HepG2 (cell line): Measurements from ENCODE around the gene TNFRSF11A. TPM values are rescaled to one million over a fixed set of nuclear protein-coding genes. Genes with fewer than 3 reads are reported as not detected.
A peak's percentile ranks its signal among the peaks of the same experiment; 100 is the strongest.

Experiments
- CSRNP1 ChIP-seq: sonication (generic); formaldehyde crosslinking; IDR thresholded peaks from 2 replicates; pipeline ENCODE4 v1.8.1; 2023; ENCODE audit warnings: mild to moderate bottlenecking, missing genetic modification reagents
- ESRRA ChIP-seq: sonication (generic); formaldehyde crosslinking; IDR thresholded peaks from 2 replicates; pipeline ENCODE4 v1.5.1; 2020; ENCODE audit warnings: mild to moderate bottlenecking, low read depth, missing genetic modification reagents
- GFI1 ChIP-seq: sonication (generic); formaldehyde crosslinking; IDR thresholded peaks from 2 replicates; pipeline ENCODE4 v1.5.0; 2020; ENCODE audit warnings: missing genetic modification reagents, mild to moderate bottlenecking, borderline replicate concordance
- NFE2L1 ChIP-seq: sonication (generic); formaldehyde crosslinking; IDR thresholded peaks from 2 replicates; pipeline ENCODE4 v1.4.0; 2020; ENCODE audit warnings: missing genetic modification reagents, mild to moderate bottlenecking, borderline replicate concordance
- PAWR ChIP-seq: sonication (generic); formaldehyde crosslinking; IDR thresholded peaks from 2 replicates; pipeline ENCODE4 v1.4.0; 2020; ENCODE audit warnings: missing genetic modification reagents, mild to moderate bottlenecking, borderline replicate concordance
- RBFOX2 ChIP-seq: fragments of 200-400 bp; formaldehyde crosslinking; IDR thresholded peaks from 2 replicates; pipeline ENCODE4 v1.6.1; 2017; ENCODE audit warnings: low read depth, mild to moderate bottlenecking, low read length
- SIX1 ChIP-seq: sonication (generic); formaldehyde crosslinking; IDR thresholded peaks from 2 replicates; pipeline ENCODE4 v1.4.0; 2020; ENCODE audit warnings: missing genetic modification reagents, borderline replicate concordance
- SOX13 ChIP-seq, 3 experiments: fragments of 450-650 bp in 1 of 3; sonication (generic) in 1 of 3; formaldehyde crosslinking in 1 of 3; IDR thresholded peaks in 2 of 3; conservative IDR thresholded peaks in 1 of 3; 2 replicates each; pipeline versions ENCODE4 v1.5.0 to v1.6.1; 2016 to 2020; ENCODE audit warnings: antibody characterized with exemption in 1 of 3, mild to moderate bottlenecking in 1 of 3, missing compliant biosample characterization in 1 of 3, missing genetic modification reagents in 1 of 3, moderate library complexity in 1 of 3
- TOPORS ChIP-seq: sonication (generic); formaldehyde crosslinking; IDR thresholded peaks from 2 replicates; pipeline ENCODE4 v1.8.0; 2023; ENCODE audit warnings: mild to moderate bottlenecking, missing genetic modification reagents
- ZNF33A ChIP-seq: sonication (generic); formaldehyde crosslinking; IDR thresholded peaks from 2 replicates; pipeline ENCODE4 v1.5.1; 2020; ENCODE audit warnings: missing genetic modification reagents, mild to moderate bottlenecking, moderate library complexity, borderline replicate concordance
- ZNF629 ChIP-seq: sonication (generic); formaldehyde crosslinking; conservative IDR thresholded peaks from 2 replicates; pipeline ENCODE4 v1.5.0; 2020; ENCODE audit warnings: missing genetic modification reagents
- ZNF7 ChIP-seq: IDR thresholded peaks from 2 replicates; pipeline ENCODE4 v1.6.1; 2016; ENCODE audit warnings: missing biosample characterization, missing genetic modification reagents
- ZNF724P ChIP-seq: sonication (generic); formaldehyde crosslinking; IDR thresholded peaks from 2 replicates; pipeline ENCODE4 v1.8.0; 2022; ENCODE audit warnings: missing genetic modification reagents, borderline replicate concordance
- ZNF891 ChIP-seq: sonication (generic); formaldehyde crosslinking; IDR thresholded peaks from 2 replicates; pipeline ENCODE4 v1.5.0; 2020; ENCODE audit warnings: mild to moderate bottlenecking, missing genetic modification reagents
- polyA plus RNA-seq, 8 experiments: library from polyadenylated mRNA; depleted of rRNA in 3 of 8; stranded (reverse) in 7 of 8; unstranded in 1 of 8; fragments of >200 nt; fragmentation: Illumina TruSeq in 4 of 8; extraction: Trizol in 4 of 8; gene quantifications; 2 replicates each; pipeline versions ENCODE4 v1.2.1 to v1.2.3, GENCODE V29; 2011 to 2016; ENCODE audit warnings: low read depth in 4 of 8, missing spikeins in 1 of 8, mixed read lengths in 1 of 8; ENCODE audit not compliant: insufficient read depth in 1 of 8
- total RNA-seq, 5 experiments: library from RNA; depleted of rRNA; stranded (reverse); fragments of >200 nt; fragmentation: Illumina TruSeq; extraction: Trizol; gene quantifications; 2 replicates each; pipeline ENCODE4 v1.2.3, GENCODE V29; 2016; ENCODE audit warnings: low read depth in 1 of 5
- TF ChIP-seq, protein P1 (sequence below): sonication (generic); formaldehyde crosslinking; IDR thresholded peaks from 2 replicates; pipeline ENCODE4 v1.5.1; 2020; ENCODE audit warnings: missing genetic modification reagents, mild to moderate bottlenecking, borderline replicate concordance
- TF ChIP-seq, protein P2 (sequence below): sonication (generic); formaldehyde crosslinking; IDR thresholded peaks from 2 replicates; pipeline ENCODE4 v1.4.0; 2020; ENCODE audit warnings: missing genetic modification reagents
- TF ChIP-seq, protein P3 (sequence below): sonication (generic); IDR thresholded peaks from 2 replicates; pipeline ENCODE4 v1.6.1; 2016; ENCODE audit warnings: low read depth, borderline replicate concordance
- TF ChIP-seq, protein P4 (sequence below): IDR thresholded peaks from 2 replicates; pipeline ENCODE4 v1.6.1; 2018; ENCODE audit warnings: missing genetic modification reagents, mild to moderate bottlenecking, missing compliant biosample characterization

TNFRSF11A gene
- total and polyA plus RNA-seq, 2 of the 13 experiments (the other 11 are each of a cell fraction or from before 2014, with no cell fraction given): 4.6 to 6.4 TPM

- TF ChIP-seq, protein P1, sequence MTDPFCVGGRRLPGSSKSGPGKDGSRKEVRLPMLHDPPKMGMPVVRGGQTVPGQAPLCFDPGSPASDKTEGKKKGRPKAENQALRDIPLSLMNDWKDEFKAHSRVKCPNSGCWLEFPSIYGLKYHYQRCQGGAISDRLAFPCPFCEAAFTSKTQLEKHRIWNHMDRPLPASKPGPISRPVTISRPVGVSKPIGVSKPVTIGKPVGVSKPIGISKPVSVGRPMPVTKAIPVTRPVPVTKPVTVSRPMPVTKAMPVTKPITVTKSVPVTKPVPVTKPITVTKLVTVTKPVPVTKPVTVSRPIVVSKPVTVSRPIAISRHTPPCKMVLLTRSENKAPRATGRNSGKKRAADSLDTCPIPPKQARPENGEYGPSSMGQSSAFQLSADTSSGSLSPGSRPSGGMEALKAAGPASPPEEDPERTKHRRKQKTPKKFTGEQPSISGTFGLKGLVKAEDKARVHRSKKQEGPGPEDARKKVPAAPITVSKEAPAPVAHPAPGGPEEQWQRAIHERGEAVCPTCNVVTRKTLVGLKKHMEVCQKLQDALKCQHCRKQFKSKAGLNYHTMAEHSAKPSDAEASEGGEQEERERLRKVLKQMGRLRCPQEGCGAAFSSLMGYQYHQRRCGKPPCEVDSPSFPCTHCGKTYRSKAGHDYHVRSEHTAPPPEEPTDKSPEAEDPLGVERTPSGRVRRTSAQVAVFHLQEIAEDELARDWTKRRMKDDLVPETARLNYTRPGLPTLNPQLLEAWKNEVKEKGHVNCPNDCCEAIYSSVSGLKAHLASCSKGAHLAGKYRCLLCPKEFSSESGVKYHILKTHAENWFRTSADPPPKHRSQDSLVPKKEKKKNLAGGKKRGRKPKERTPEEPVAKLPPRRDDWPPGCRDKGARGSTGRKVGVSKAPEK (CRISPR knock-in tag): no peak
- TF ChIP-seq NFE2L1 (CRISPR knock-in tag): no peak
- TF ChIP-seq ZNF891 (CRISPR knock-in tag): no peak
- TF ChIP-seq RBFOX2: no peak
- TF ChIP-seq ZNF629 (CRISPR knock-in tag): no peak
- TF ChIP-seq, protein P2, sequence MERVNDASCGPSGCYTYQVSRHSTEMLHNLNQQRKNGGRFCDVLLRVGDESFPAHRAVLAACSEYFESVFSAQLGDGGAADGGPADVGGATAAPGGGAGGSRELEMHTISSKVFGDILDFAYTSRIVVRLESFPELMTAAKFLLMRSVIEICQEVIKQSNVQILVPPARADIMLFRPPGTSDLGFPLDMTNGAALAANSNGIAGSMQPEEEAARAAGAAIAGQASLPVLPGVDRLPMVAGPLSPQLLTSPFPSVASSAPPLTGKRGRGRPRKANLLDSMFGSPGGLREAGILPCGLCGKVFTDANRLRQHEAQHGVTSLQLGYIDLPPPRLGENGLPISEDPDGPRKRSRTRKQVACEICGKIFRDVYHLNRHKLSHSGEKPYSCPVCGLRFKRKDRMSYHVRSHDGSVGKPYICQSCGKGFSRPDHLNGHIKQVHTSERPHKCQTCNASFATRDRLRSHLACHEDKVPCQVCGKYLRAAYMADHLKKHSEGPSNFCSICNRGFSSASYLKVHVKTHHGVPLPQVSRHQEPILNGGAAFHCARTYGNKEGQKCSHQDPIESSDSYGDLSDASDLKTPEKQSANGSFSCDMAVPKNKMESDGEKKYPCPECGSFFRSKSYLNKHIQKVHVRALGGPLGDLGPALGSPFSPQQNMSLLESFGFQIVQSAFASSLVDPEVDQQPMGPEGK (CRISPR knock-in tag): peak; percentile 38; the same call in 1 of the 2 replicates
- no peak for TF ChIP-seq ZNF33A (CRISPR knock-in tag)
- TF ChIP-seq ESRRA: no peak
- no peak for TF ChIP-seq TOPORS
- TF ChIP-seq GFI1 (CRISPR knock-in tag): peak; percentile 39; the same call in 1 of the 2 replicates
- TF ChIP-seq, protein P3, sequence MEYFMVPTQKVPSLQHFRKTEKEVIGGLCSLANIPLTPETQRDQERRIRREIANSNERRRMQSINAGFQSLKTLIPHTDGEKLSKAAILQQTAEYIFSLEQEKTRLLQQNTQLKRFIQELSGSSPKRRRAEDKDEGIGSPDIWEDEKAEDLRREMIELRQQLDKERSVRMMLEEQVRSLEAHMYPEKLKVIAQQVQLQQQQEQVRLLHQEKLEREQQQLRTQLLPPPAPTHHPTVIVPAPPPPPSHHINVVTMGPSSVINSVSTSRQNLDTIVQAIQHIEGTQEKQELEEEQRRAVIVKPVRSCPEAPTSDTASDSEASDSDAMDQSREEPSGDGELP: peak; percentile 10; the same call in 1 of the 2 replicates
- TF ChIP-seq CSRNP1 (CRISPR knock-in tag): no peak
- TF ChIP-seq SOX13 (IDR thresholded peaks at IDR 0.05): no peak
- TF ChIP-seq SOX13 (CRISPR knock-in tag; conservative IDR thresholded peaks at IDR 0.05 in 1 of 2, IDR thresholded peaks at IDR 0.05 in 1 of 2): peak in 1 of 2 experiments; percentile 41; a peak in 1 of 4 replicates
- TF ChIP-seq, protein P4, sequence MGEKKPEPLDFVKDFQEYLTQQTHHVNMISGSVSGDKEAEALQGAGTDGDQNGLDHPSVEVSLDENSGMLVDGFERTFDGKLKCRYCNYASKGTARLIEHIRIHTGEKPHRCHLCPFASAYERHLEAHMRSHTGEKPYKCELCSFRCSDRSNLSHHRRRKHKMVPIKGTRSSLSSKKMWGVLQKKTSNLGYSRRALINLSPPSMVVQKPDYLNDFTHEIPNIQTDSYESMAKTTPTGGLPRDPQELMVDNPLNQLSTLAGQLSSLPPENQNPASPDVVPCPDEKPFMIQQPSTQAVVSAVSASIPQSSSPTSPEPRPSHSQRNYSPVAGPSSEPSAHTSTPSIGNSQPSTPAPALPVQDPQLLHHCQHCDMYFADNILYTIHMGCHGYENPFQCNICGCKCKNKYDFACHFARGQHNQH (CRISPR knock-in tag): 0 out of 2 replicates have a peak, but pooled peaks have one; percentile 38
- TF ChIP-seq ZNF7: no peak
- no peak for TF ChIP-seq ZNF724P (CRISPR knock-in tag)
- no peak for TF ChIP-seq PAWR (CRISPR knock-in tag)
- TF ChIP-seq SIX1 (CRISPR knock-in tag): no peak
Observed at GRCh38 chr18:62399781-62400308, 74.7 kb downstream of the TNFRSF11A start (continued).
